Astrocyte (in vitro differentiated cells and primary cell): ENCODE results near the gene ME1. TPM values are rescaled to one million over a fixed set of nuclear protein-coding genes. Genes with fewer than 3 reads are reported as not detected.
"Not testable (repeated sequence)": the region's sequence is repeated elsewhere in the genome, so short reads cannot be mapped to it uniquely, and the experiment has no call there.

ENCODE experiments used
- DNase-seq: peaks from one replicate; pipeline ENCODE4 v3.0.0-alpha.2; 2010; ENCODE audit warnings: low read depth
- FAIRE-seq: peaks from 2 replicates; lab custom pipeline; 2011; peaks lifted over from hg19 to GRCh38; lab: Jason Lieb, UNC
- H2AFZ ChIP-seq: 2 replicates; pipeline ENCODE4 v1.6.0; 2012; ENCODE audit warnings: low read depth, low read length, inconsistent platforms
- H3K27ac ChIP-seq: 2 replicates; pipeline ENCODE4 v1.5.1; 2011; ENCODE audit warnings: low read depth, low read length, inconsistent platforms
- H3K27me3 ChIP-seq: 2 replicates; pipeline ENCODE4 v1.6.0; 2011; ENCODE audit warnings: low read length, inconsistent platforms; ENCODE audit not compliant: insufficient read depth
- H3K36me3 ChIP-seq: 2 replicates; pipeline ENCODE4 v1.5.1; 2011; ENCODE audit warnings: low read length, inconsistent platforms; ENCODE audit not compliant: insufficient read depth
- H3K4me1 ChIP-seq: 2 replicates; pipeline ENCODE4 v1.5.1; 2011; ENCODE audit warnings: low read length, inconsistent platforms; ENCODE audit not compliant: insufficient read depth
- H3K4me2 ChIP-seq: 2 replicates; pipeline ENCODE4 v1.6.0; 2012; ENCODE audit warnings: low read length, inconsistent platforms
- H3K4me3 ChIP-seq: 2 replicates; pipeline ENCODE4 v1.5.1; 2011; ENCODE audit warnings: low read depth, mild to moderate bottlenecking, low read length, inconsistent platforms; ENCODE audit not compliant: insufficient read depth
- H3K79me2 ChIP-seq: 2 replicates; pipeline ENCODE4 v1.6.0; 2012; ENCODE audit warnings: mild to moderate bottlenecking, low read length, inconsistent platforms; ENCODE audit not compliant: insufficient read depth
- H3K9ac ChIP-seq: 2 replicates; pipeline ENCODE4 v1.6.0; 2012; ENCODE audit warnings: mild to moderate bottlenecking, low read length, inconsistent platforms
- H3K9me3 ChIP-seq: 2 replicates; pipeline ENCODE4 v1.5.1; 2012; ENCODE audit warnings: low read depth, mild to moderate bottlenecking, low read length, inconsistent platforms; ENCODE audit not compliant: insufficient read depth
- H4K20me1 ChIP-seq: 2 replicates; pipeline ENCODE4 v1.6.0; 2012; ENCODE audit warnings: low read length, inconsistent platforms; ENCODE audit not compliant: insufficient read depth
- H3K27ac Mint-ChIP-seq: one replicate; pipeline ENCODE4 v1.8.0; 2021; ENCODE audit warnings: mild to moderate bottlenecking, mixed read lengths; ENCODE audit not compliant: unreplicated experiment
- H3K27me3 Mint-ChIP-seq: one replicate; pipeline ENCODE4 v1.8.0; 2021; ENCODE audit warnings: low read depth, mixed read lengths; ENCODE audit not compliant: unreplicated experiment
- H3K36me3 Mint-ChIP-seq: one replicate; pipeline ENCODE4 v1.8.0; 2021; ENCODE audit warnings: low read depth, mixed read lengths; ENCODE audit not compliant: unreplicated experiment
- H3K4me1 Mint-ChIP-seq: one replicate; pipeline ENCODE4 v1.8.0; 2021; ENCODE audit warnings: low read depth, mixed read lengths; ENCODE audit not compliant: unreplicated experiment
- H3K4me3 Mint-ChIP-seq: one replicate; pipeline ENCODE4 v1.8.0; 2021; ENCODE audit warnings: mild to moderate bottlenecking, moderate library complexity, mixed read lengths; ENCODE audit not compliant: unreplicated experiment
- H3K9me3 Mint-ChIP-seq: one replicate; pipeline ENCODE4 v1.8.0; 2021; ENCODE audit warnings: mild to moderate bottlenecking, mixed read lengths; ENCODE audit not compliant: unreplicated experiment
- EZH2 ChIP-seq: IDR thresholded peaks from 2 replicates; pipeline ENCODE4 v1.6.1; 2012; ENCODE audit warnings: mild to moderate bottlenecking, low read length, inconsistent platforms; ENCODE audit not compliant: insufficient read depth
- total RNA-seq: library from RNA; stranded (reverse); gene quantifications from 2 replicates; pipeline ENCODE4 v1.2.1, GENCODE V29; 2021
- TF ChIP-seq, protein P1 (sequence below): IDR thresholded peaks from 2 replicates; pipeline ENCODE4 v1.5.1; 2011; ENCODE audit warnings: low read depth, mild to moderate bottlenecking, inconsistent platforms, low read length, moderate library complexity; ENCODE audit not compliant: insufficient read depth

The ME1 gene
- total RNA-seq, 1 donor from 2014 or later: 38.5 TPM

DNA sequence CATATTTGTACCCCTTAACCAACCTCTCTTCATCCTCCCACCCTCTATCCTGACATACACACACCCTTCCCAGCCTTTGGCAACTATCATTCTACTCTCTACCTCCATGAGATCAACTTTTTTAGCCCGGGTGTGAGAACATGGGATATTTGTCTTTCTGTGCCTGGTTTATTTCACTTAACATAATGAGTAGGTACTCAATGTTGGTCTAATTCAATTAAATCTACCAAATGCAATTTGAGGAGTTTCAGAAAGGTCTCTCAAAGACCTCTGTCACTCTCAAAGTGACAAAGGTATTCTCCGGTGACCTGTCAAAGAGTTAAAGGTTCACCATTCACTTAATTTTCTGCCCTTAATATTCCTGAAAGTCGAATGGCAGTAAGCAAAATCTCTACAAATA lies 87.7 kb downstream of the ME1 start:
- Mint-ChIP-seq H3K9me3 (no peaks in the 10 kb centered on the region), H3K36me3 (peaks cover 2% of the 10 kb centered on the region), H3K4me1 (no peaks in the 10 kb centered on the region), H3K4me3 (no peak overlapping the region), H3K27ac (no peak overlapping the region), H3K27me3 (no peaks in the 10 kb centered on the region)
- no peak for FAIRE-seq
- Histone ChIP-seq H2AFZ (no peak overlapping the region), H3K27ac (no peak overlapping the region), H3K9me3 (no peaks in the 10 kb centered on the region), H3K4me2 (no peak overlapping the region), H3K4me1 (no peaks in the 10 kb centered on the region), H3K9ac (no peak overlapping the region), H4K20me1 (no peaks in the 10 kb centered on the region), H3K79me2 (no peaks in the 10 kb centered on the region), H3K36me3 (no peaks in the 10 kb centered on the region), H3K27me3 (no peaks in the 10 kb centered on the region), H3K4me3 (no peak overlapping the region)
- DNase-seq: no peak
- TF ChIP-seq, protein P1, sequence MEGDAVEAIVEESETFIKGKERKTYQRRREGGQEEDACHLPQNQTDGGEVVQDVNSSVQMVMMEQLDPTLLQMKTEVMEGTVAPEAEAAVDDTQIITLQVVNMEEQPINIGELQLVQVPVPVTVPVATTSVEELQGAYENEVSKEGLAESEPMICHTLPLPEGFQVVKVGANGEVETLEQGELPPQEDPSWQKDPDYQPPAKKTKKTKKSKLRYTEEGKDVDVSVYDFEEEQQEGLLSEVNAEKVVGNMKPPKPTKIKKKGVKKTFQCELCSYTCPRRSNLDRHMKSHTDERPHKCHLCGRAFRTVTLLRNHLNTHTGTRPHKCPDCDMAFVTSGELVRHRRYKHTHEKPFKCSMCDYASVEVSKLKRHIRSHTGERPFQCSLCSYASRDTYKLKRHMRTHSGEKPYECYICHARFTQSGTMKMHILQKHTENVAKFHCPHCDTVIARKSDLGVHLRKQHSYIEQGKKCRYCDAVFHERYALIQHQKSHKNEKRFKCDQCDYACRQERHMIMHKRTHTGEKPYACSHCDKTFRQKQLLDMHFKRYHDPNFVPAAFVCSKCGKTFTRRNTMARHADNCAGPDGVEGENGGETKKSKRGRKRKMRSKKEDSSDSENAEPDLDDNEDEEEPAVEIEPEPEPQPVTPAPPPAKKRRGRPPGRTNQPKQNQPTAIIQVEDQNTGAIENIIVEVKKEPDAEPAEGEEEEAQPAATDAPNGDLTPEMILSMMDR: no peak
- no peak for TF ChIP-seq EZH2

DNA sequence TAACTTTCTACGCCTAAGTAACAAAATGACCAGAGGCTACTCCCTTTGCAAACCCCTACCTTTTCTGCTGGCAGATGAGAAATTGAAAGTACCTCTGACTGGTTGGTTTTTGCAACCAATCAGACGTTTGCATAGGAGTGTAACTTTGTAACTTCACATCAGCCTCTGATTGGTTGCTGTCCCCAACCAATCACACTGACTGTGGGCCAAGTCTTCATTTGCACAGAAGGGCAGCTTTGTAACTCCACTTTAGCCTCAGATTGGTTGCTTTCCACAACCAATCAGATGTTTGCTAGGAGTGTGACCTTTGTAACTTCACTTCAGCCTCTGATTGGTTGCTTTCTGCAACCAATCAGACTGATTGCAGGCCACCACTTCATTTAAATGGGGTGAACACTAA lies 89.1 kb downstream of the ME1 start:
- H3K27me3 Mint-ChIP-seq: no peaks in the 10 kb centered on the region
- H3K9ac ChIP-seq: no peak overlapping the region
- H3K4me3 ChIP-seq: no peak overlapping the region
- FAIRE-seq: no peak
- TF ChIP-seq, protein P1: no peak
- TF ChIP-seq EZH2: no peak
- H3K27ac ChIP-seq: no peak overlapping the region
- no peak overlapping the region for H2AFZ ChIP-seq
- peaks cover 2% of the 10 kb centered on the region for H3K36me3 Mint-ChIP-seq
- no peaks in the 10 kb centered on the region for H3K36me3 ChIP-seq
- no peak overlapping the region for H3K27ac Mint-ChIP-seq
- H3K9me3 Mint-ChIP-seq: no peaks in the 10 kb centered on the region
- no peaks in the 10 kb centered on the region for H3K4me1 Mint-ChIP-seq
- no peak for DNase-seq
- H3K4me1 ChIP-seq: no peaks in the 10 kb centered on the region
- no peaks in the 10 kb centered on the region for H4K20me1 ChIP-seq
- no peaks in the 10 kb centered on the region for H3K9me3 ChIP-seq
- no peaks in the 10 kb centered on the region for H3K27me3 ChIP-seq
- no peak overlapping the region for H3K4me3 Mint-ChIP-seq
- H3K79me2 ChIP-seq: no peaks in the 10 kb centered on the region
- H3K4me2 ChIP-seq: no peak overlapping the region

DNA sequence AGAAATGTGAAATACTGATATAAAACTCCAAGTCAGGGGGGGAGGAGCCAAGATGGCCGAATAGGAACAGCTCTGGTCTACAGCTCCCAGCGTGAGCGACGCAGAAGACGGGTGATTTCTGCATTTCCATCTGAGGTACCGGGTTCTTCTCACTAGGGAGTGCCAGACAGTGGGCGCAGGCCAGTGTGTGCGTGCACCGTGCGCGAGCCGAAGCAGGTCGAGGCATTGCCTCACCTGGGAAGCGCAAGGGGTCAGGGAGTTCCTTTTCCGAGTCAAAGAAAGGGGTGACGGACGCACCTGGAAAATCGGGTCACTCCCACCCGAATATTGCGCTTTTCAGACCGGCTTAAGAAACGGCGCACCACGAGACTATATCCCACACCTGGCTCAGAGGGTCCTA lies 96.9 kb downstream of the ME1 start:
- not testable (repeated sequence) for H3K4me1 Mint-ChIP-seq, H3K27ac Mint-ChIP-seq, H3K4me1 ChIP-seq, FAIRE-seq, H3K36me3 ChIP-seq, H3K27me3 Mint-ChIP-seq, H3K4me3 ChIP-seq, H3K4me3 Mint-ChIP-seq, H4K20me1 ChIP-seq, H3K4me2 ChIP-seq, H3K79me2 ChIP-seq, H3K27ac ChIP-seq, H2AFZ ChIP-seq, DNase-seq, H3K27me3 ChIP-seq, H3K36me3 Mint-ChIP-seq, H3K9ac ChIP-seq, H3K9me3 Mint-ChIP-seq, H3K9me3 ChIP-seq
